Right renal cortex interstitium (tissue), 3 donors: ENCODE measurements around the gene DDX54. TPM values are rescaled to one million over a fixed set of nuclear protein-coding genes. Genes with fewer than 3 reads are reported as not detected.

ENCODE experiments used
- DNase-seq, 3 donors: peaks; one replicate each; pipeline ENCODE4 v3.0.0-alpha.2; 2013; ENCODE audit warnings: low read depth in 3 of 3, low spot score in 2 of 3
- polyA plus RNA-seq, 3 donors: library from polyadenylated mRNA; unstranded; fragments of 120-200 nt; gene quantifications; one replicate each; pipeline ENCODE4 v1.2.1, GENCODE V29; 2013; ENCODE audit not compliant: insufficient read length in 3 of 3

Gene DDX54
- polyA plus RNA-seq, 3 donors, result 62.5 to 74.2 (median 64.0) TPM

DNA sequence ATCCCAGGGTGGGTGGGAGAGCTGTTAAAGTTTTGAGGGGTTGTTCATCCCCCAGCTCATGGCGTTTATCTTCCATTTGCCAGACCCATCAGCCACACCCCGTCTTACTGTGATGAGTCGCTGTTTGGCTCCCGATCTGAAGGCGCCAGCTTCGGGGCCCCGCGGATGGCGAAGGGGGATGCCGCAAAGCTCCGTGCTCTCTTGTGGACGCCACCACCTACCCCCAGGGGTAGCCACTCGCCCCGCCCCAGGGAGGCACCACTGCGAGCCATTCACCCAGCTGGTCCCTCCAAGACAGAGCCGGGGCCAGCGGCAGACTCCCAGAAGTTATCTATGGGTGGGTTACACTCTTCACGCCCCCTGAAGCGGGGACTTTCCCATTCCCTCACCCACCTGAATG lies 5.9 kb upstream of the DDX54 start:
- no peak for DNase-seq

DNA sequence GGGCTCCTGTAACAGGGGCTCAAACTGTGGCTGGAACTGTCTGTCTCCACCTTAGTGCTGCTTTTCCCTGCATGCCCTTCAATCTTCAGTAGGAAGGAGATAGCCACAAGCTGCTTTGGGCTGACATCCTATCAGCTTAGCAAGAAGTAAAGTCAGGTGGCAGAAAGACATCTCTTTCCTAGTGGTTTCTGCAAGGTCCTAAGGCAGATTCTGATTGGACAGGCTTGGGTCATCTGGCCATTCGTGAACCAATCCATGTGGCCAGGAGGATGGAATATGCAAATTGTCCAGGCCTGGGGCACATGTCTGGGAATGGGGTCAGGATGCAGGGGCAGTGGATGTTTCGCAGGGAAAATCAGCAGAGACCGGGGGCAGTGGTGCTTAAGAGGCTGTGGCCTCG lies 5.5 kb upstream of the DDX54 start:
- DNase-seq, result no peak

DNA sequence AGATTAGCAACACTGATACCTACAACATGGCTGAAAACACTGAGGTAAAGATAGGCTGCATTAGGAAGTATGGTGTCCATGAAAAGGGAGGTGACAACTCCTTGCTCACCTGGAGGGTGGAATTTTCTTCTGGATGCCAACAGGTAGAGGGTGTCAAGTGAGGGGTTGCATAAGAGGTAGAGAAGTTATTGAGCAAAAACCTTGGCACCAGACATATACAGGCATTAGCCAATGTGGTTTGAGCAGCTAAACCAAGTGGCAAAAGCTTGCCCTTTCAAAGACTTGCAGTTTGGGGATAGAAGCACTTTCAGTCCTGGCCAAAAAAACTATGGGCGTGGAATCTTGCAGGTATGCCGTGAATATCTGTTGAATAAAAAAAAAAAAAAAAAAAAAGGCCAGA lies 4.1 kb upstream of the DDX54 start:
- no peak for DNase-seq

DNA sequence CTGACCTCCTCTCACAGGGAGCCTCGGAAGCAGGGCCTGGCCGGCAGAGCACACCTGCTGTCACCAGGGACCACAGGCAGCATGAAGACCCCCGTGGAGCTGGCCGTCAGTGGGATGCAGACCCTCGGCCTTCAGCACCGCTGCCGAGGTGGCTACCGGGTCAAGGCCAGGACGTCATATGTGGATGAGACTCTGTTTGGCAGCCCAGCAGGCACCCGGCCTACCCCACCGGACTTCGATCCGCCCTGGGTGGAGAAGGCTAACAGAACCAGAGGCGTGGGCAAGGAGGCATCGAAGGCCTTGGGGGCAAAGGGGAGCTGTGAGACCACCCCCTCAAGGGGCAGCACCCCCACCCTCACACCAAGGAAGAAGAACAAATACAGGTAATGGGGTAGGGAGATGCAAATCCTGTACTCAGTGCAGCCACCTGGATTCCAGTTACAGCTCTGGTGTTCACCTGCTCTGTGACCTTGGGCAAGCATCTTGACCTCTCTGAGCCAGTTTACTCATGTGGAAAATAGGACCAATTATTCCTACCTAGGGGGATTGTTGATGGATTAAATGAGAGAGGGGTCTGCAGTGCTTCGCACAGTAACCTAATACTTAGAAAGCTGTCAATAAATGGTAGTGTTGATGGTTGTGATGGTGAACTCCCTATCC lies 1.5 kb upstream of the DDX54 start:
- no peak for DNase-seq

DNA sequence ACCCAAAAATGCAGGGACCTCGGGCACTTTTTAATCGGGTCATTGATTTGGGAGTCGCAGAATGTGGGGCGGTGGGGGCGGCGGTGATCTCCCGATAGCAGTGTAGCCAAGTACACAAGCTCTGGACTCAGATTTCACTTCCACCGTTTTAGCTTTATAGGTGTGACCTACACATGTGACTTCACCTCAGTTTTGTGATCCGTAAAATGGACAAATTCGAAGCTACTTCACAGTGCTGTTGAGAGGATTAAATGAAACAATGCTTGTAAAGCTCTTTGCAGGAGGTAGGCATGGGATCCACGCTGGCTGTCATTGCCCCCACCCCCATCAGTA lies 721 bp upstream of the DDX54 start:
- no peak for DNase-seq

DNA sequence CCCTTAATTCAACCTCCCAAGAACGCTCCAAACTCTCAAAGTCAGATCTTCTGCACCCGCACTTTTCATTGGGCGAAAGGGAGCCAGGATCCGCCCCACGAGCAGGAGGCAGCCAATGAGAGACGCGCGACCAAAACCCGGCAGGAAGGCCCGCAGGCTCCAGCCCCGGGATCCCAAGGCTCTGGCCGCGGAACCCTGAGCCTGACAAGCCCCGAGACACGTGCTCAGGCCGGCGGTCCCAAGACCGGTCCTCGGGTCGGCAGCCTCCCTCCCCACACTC lies 438 bp downstream of the DDX54 start:
- DNase-seq, result peak; percentile 79 to 83 (median 80)

DNA sequence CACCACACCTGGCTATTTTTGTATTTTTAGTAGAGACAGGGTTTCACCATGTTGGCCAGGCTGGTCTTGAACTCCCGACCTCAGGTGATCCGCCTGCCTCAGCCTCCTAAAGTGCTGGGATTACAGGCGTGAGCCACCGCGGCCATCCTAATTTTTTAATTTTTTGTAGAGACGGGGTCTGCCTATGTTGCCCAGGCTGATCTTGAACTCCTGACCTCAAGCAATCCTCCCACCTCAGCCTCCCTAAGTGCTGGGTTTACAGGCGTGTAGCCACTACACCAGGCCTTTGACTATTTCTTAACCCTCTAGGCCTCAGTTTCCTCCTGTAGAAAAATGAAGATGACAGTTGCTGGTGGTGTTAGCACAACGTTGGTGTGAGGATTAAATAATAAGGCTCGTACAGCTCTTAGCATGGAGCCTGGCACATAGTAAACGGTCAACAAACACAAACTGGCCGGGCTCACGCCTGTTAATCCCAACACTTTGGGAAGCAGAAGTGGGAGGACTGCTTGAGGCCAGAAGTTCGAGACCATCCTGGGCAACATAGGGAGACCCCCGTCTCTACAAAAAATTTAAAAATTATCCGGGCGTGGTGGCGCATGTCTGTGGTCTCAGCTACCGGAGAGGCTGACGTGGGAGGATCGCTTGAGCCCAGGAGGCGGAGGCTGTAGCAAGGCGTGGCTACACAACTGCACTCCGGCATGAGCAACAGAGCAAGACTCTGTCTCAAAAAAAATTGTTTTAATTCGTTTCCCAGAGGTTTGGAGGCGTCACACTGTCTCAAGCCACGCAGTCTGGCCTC lies 979 bp downstream of the DDX54 start:
- DNase-seq, result peak in 1 of 3 donors; percentile 52

DNA sequence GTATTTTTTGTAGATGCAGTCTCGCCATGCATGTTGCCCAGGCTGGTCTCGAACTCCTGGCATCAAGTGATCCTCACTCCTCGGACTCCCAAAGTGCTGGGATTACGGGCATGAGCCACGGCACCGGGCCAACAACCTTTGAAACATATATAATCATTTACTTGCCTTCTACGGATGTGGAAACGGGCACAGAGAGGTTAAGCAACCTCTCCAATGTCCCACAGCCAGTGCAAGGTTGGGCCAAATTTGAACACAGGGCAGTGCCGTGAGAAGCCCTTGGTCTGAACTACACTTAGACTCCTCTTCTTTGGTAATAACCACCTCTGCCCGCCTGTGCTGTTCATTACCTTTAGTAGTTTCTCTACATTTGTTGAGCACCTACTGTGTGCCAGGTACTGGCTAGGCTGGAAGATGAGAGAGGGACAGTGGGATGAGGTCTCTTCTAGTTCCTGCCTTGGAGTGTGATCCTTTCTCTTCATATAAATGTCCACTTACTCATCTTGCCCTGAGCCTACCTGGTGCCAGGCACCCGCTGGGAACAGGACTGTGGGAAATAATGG lies 2.2 kb downstream of the DDX54 start:
- DNase-seq, result no peak

DNA sequence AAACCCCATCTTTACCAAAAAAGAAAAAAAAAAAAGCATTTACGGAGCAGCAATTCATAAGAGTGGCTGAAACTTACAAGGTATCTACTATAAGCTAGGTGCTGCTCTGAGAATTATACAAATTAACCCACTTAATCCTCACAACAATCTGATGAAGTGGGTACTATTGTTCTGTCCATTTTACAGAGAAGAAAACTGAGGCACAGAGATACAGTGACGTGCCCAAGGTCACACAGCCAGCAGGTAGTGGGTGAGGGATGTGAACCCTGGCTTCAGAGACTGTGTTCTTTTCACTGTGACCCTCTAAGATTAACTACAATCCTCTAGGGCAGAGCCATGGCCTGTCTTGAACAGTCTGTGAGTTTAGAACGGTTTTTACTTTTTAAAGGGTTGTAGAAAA lies 3.3 kb downstream of the DDX54 start:
- no peak for DNase-seq

DNA sequence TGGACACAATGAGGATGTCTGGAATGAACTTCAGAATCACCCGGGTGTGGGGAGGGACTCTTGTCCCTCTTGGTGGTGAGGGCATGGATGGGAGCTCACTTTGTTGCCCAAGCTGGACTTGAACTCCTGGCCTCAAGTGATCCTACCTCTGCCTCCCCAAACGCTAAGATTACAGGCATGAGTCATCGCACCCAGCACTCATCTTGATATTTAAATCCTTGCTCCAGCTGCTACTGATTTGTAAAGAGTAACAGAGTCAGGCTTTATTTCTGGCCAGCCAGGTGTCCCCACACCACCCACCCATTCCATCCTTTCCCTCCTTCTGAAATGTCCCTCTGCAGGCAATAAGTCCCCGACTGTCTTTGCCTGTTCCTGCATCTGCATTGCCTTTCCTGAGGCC lies 4.9 kb downstream of the DDX54 start:
- DNase-seq, result no peak

DNA sequence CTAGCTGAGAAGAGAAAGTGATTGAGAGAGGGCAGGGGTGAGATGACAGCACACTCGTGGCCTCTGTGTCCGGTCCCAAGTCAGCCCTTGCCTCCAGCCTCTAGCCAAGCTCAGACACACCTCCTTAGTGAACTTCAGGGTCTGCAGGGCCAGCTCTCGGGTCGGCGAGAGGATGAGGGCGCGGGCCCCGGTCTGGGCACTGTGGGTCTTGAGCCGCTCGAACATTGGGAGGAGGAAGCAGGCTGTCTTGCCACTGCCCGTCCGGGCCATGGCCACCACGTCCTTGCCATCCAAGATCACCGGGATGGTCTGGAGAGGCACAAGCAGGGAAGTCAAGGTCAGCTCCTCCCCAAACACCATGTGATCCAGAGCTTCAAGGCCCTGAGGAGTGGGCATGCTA lies 6.3 kb downstream of the DDX54 start:
- no peak for DNase-seq

DNA sequence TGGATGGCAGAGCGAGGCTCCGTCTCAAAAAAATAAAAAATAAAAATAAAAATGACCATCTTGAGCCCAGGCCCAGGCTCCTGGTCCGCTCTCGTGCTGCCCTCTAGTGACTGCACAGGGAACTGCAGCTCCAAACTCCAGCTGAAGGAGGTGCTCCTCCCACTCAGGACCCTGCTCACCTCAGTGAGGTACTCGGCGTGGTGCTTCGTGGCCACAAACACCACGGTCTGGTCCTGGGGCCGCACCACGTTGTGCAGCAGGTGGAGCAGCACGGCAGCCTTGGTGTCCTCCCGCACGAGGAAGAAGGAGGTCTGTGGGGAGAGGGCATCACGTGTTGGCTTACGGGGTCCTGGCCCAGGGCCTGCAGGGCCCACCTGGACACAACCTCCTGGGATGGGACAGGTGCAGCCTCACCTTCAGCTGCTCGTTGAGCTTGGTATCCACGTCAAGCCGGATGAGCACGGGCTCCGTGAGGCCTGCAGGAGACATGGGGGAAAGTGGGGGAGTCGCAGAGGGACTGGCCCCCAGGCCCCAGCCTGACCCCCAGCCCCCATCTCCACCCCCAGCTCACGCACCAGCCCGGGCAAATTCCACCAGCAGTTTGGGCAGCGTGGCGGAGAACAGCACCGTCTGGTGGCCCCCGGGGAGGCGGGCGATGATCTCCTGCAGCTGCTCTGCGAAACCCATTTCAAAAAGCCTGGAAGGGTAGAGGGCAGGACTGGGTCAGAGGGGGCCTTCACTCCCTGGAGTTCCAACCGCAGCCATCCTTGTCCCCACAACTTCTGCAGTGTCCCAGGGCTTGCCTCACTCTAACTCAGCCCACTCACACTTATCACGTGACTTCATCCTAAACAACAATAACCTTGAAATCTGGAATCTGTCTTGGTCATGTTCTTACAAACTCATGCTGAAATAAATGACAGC lies 10.6 kb downstream of the DDX54 start:
- no peak for DNase-seq

DNA sequence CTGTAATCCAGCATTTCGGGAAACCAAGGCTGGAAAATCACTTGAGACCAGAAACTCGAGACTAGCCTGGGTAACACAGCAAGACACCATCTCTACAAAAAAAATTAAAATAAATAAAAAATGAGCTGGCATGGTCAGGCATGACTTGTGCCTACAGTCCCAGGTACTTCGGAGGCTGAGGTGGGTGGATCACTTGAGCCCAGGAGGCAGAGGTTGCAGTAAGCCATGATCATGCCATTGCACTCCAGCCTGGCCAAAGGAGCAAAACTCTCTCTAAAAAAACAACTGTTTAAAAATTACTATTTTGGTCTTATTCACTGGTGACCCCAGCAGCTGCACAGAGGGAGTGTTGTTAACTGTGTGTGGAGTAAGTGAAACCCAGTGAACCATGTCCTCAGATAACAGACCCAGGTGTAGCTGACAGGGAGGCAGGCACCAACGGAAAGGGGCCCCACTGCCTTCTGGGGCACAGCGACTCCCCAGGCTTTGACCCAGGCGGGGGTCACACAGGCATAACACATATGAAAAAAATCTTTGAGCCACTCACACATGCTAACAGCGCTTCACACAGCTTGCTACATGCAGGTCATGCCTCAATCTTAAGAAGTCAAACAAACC lies 12.1 kb downstream of the DDX54 start:
- DNase-seq, result no peak

DNA sequence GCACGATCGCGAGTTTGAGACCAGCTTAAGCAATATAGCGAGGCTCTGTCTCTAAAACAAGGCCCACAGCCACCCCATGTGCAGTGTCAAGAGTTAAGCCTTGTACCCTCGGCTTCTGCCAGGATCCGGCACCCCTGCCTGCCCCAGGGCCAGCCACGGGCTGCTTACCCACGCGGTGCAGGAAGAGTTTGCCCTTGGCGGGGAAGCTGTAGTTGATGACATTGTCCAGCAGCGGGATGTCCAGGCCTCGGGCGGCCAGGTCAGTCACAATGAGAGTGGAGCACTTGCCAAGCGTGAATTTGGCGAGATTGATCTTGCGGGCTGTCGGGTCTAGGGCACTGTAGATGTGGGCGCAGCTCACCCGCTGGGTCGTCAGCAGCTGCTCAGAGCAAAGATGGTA lies 13.1 kb downstream of the DDX54 start:
- no peak for DNase-seq

DNA sequence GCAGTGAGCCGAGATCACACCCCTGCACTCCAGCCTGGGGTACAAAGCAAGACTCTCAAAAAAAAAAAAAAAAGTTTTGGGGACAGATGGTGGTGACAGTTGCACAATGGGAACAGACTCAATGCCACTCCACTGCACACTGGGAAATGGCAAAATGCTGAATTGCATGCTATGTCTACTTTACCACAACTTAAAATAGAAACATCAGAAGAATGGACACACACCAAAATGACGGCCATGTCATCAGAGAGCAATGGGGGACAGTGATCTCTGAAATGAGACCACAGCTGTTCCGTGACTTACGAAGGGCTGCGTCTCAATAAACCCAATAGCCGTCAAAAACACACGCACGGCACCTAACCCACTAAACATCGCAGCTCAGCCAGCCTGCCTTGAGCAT lies 13.7 kb downstream of the DDX54 start:
- no peak for DNase-seq

DNA sequence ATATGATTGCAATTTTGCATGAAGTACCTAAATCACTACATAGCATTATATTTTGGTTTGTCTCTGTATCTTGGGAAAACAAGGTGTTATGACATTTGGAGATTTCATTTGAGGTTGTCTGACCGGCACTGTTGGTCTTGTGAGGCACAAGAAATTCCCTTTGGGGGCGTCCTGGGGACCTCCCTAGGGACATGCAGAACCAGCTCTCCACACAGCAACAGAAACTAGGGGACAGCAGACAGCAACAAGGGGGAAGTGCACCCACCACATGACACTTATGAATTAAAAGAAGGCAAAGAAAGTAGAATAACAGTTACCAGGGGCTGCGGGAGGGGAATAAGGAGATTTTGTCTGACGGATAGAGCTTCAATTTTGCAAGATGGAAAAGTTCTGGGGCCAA lies 14.4 kb downstream of the DDX54 start:
- no peak for DNase-seq

DNA sequence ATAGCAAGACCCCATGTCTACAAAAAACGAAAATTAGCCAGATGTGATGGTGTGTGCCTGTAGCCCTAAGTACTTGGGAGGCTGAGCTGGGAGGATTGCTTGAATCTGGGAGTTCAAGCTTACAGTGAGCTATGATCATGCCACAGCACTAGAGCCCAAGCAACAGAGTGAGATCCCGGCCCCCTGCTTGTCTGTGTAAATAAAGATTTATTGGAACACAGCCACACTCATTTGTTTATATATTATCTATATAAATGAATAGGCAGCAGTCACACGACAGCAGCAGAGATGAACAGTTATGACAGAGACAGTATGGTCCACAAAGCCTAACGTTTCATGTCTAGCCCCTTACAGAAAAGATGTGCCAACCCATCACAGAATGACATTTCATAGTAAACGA lies 14.8 kb downstream of the DDX54 start:
- DNase-seq, result no peak

DNA sequence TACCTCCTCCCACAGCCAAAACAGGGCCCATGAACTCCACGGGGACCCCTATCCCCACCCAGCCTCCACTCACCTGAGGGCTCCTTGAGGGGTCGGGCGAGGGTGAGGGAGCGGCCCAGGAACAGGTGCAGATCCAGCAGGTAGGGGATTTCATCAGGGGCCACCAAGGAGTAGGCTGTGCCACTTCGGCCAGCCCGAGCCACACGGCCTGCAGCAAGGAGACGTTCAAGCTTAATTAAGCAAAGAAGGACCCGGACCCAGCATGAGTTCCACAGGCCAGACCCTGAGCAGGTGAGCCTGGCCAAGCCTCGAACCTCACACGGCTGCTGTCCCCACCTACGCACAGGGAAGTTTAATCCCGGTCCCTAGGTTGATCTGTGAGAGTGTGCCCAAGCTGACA lies 15.6 kb downstream of the DDX54 start:
- no peak for DNase-seq

DNA sequence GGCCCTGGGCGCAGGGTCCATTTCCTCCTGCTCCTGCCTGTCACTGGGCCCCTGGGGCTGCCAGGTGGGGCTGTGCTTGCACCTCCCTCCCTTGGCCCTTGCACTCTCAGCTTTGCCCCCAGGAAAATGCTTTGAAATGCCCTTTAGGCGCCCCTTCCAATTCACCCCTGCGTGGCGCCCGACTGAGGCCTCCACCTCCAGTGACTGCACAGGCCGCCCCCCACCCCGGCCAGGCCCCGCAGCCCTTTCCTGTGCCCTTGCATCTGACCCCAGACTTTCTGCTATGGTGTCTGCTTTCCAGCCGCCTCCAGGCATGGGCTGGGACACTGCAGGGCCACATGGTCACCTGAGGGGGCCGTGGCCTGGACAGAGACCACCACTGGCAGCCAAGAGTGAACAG lies 17.4 kb downstream of the DDX54 start:
- no peak for DNase-seq

DNA sequence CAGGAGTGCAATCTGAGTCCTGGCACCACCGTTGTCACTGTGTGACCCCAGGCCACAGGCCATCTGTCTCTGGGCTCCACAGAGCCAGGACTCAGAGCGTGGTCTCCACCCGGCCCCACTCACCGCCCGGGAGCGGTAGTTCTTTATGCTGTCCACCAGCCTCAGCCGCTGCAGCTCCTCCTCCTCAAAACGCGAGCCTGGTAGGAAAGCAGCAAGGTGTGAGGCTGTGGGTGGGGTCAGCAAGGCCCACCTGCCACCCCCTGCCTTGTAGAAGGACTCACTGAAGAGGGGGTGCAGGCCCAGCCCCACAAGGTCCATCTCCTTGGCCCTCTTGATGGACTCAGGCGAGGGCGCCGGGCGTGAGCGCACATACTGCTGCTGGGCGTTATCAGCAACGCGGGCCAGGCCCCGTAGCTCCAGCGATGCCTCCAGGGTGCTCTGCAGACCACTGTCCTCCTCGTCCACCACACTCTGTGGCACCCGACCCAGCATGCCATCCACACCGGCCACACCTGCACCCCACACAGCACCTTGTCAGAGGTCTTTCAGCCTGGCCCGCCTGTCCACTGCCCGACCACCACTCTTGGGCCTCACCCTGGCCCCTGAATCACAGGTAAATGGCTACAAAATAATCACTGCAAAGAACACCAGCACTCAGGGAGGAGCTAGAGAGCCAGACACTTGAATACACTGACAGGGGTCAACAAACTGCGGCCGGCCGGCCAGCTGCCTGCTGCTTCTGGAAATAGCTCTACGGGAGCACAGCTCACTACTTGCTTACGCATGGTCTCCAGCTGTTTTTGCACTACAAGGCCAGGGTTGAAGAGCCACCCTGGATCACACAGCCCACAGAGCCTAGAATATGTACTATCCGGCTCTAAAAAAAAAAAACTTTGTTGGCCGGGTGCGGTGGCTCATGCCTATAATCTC lies 19.5 kb downstream of the DDX54 start:
- no peak for DNase-seq
